Measurements from ENCODE around the gene PLXNA1.
A peak's percentile ranks its signal among the peaks of the same experiment; 100 is the strongest.

The PLXNA1 gene
- 27.3 to 51.8 (median 39.6) reads per million in 4 donors for total RNA-seq

- DNase-seq: peak; percentile 82 to 91 (median 86)
Measured at GRCh38 chr3:126982471-126983175, at the start of gene PLXNA1. Gene PLXNA1 (plus strand): TSS chr3:126983115. CDS start chr3:126988594, 5,479 bp downstream.

DNA sequence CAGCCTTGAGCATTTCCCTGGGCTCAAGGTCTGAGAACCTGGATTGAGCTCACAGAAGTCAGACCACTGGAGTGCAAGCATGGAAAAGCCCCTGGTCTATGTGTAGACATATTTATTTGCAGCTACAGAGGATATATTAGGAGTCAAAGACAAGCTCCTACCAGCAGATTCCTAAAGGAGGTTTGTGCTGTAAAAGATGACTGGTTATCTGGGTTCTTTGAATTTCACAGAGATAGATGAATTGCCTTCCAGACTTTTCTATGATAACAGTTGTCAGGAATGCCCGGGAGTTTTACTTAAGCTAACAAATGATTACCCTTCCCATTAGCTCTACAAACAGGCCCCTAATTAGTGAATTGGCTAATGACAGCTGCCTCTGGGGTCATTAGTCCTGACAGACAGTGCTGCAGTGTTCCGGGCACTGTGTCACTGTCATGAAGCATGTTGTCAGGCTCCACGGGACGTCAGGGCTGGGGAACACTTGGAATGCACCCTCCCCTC, 48.8 kb upstream of the PLXNA1 start:
- no peak for DNase-seq

DNA sequence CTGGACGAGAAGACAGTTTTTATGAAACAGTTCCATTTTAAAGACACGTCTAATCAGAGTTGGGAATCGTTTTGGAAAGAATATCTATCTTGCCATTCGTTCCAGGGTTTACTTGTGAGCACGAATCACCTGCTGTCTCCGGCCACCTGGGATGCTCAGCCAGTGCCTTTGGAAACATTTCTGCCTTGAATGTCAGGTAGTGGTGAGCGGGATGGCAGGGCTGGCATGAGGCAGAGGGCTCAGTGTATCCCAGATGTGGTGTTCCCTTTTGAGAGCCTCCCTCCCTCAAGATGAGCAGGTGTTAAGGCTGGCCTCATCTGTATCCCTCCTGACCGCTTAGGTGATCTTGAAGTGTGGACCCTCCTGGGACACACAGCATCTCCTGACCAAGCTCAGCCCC, 47.9 kb upstream of the PLXNA1 start:
- DNase-seq: no peak

DNA sequence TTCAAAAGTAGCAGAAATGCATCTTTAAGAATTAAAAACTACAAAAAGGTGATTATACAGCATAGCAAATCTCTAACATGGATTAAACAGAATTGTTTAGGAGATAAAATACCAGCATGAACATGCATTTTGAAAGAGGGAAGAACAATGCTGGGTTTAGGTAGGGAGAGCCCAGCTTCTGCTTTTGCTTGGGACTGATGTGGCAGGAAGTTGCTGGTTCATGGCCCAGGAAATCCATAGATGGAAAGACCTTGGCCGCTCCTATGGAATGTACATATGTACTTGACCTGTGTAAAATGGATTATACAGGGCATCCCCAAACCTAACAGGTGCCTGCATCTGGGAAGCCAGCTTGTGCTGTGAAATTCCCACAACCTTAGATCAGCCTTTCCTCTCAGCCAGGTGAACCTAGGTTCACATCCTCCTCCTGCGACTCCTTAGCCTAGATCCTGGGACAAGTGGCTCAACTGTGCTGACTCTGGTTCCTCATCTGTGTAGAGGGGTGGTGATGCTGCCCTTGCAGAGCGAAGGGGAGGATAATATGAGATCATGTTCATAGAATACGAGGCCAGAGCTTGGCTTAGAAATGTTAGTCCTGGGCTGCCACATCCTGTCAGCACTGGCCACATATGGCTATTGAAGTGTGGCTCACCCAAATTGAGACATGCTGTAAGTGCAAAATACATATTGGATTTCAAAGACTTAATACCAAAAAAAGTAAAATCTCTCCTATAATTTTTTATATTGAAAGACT, 47.0 kb upstream of the PLXNA1 start:
- DNase-seq: no peak

DNA sequence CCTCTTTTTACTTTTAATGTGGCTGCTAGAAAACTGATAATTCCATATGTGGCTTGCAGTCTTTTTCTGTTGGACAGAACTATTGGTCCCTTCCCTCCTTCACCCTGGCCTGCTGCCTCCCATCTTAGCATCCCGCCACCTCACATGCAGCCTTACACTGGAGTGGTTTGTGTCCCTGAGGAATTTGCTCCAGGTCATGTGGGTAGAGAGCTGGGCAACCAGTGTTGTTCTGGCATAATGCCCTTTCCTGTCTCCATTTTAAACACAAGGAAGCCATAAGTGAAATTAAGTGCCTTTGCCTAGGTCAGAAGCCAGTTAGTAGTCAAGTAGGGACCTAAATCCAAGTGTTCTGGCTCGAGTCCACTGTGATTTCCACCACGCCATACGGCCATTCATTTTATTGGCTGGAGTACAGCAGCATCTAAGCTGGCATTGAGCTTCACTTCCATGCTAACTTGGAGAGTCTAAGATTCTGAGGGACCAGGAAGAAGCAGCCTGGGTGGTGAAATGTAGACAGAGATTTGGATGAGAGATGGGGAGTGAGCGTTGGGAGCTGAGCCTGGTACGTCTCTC, 46.0 kb upstream of the PLXNA1 start:
- DNase-seq: no peak

DNA sequence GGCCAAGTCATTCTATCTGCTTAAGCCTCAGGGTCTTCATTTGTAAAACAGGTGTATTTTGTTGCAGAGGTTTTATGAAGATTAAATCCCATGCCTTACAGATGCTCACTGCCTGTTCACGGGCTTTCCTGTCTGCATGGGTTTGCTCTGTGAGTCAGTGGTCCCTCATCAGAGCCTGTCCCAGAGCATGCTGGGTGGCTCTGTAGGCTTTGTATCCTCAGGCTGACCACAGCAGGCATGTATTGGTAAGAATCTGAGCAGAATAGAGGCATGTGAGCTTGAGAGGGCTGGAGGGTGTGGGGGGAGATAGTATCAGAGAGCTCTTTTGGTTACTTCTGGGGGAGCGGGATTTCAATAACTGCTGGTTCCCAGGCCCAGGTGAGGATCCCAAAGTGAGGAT, 45.4 kb upstream of the PLXNA1 start:
- DNase-seq: no peak

GRCh38 chr3:126937973-126938372, 44.9 kb upstream of the PLXNA1 start:
- DNase-seq: no peak

GRCh38 chr3:126938520-126939337, 44.2 kb upstream of the PLXNA1 start:
- DNase-seq: no peak

GRCh38 chr3:126939338-126939718, 43.6 kb upstream of the PLXNA1 start:
- no peak for DNase-seq

GRCh38 chr3:126939733-126940132, 43.2 kb upstream of the PLXNA1 start:
- DNase-seq: no peak

GRCh38 chr3:126941721-126942270, 41.1 kb upstream of the PLXNA1 start:
- DNase-seq: no peak

DNA sequence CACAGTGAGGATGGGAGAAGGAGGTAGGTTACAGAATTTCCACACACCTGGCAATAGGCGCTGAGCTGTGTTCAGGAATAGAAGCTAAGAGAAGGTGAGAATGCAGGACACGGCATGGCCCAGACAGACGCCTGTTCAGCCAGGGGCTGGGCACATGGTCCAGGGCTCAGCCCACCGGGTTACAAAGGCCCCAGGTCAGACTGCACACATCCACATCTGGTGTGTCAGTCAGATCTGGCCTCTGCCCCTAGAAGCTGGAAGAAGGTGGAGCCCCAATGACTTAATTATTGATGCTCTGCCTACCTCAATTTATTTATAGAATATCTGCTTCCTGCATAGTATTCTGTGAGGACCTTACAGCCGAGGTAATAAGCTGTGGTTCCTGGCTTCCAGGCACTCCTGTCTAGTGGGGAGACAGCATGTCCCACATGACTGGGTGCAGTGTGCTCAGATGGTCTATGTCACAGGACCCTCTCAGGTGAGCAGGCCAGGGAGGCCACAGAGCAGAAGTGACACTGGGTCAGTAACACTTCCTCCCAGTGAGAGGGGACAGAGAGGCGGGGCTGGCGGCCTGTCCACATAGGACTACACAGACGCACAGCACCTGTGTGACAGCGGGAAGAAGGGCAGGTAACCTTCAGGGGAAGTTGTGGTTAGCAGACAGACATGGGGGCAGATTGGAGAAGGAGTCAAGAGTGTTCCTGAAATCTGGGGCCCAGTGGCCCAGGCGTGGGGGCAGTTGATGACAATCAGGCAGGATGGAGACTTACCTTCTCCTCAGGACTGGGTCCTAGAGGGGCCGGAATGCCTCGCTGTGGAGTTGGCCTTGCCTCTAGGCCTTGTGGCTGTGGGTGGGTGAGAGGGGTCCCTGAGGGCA, 38.6 kb upstream of the PLXNA1 start:
- no peak for DNase-seq

GRCh38 chr3:126945171-126945721, 37.7 kb upstream of the PLXNA1 start:
- no peak for DNase-seq

DNA sequence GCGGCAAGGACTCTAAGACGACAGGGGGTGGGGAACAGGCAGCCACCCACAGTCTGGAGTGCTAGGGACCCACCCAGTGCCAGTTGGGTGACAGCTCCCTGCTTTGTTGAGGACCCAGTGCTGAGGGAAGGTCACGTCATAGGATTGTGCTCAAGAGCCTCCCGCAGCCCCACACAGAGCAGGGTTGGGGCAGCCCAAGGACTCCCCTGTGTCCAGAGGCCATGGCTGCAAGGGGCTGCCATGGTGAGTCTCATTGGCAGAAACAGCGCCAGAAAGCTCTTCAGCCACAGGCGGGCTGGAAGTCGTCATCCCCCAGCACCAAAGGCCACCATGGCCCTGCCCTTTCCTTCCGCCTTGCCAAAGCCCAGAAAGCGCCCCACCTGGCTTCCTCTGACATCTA, 37.0 kb upstream of the PLXNA1 start:
- DNase-seq: no peak

DNA sequence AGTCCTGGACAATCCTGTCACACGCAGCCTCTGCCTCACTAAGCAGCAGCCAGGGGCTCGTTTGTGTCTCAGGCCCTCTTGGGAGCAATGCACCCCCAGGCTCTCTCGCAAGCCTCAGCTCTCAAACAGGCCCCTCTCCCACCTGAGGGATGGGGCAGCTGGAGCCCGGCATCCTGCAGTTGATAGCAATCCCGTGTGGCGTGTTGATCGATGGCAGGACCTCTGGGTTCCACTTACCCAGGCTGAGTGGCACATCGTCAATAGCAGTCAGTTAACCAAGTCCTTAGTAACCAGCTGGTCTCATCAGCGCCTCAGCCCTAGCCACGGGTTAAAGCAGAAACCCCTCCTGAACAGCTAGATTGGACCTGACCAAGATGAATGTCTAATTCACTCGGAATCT, 36.5 kb upstream of the PLXNA1 start:
- no peak for DNase-seq

DNA sequence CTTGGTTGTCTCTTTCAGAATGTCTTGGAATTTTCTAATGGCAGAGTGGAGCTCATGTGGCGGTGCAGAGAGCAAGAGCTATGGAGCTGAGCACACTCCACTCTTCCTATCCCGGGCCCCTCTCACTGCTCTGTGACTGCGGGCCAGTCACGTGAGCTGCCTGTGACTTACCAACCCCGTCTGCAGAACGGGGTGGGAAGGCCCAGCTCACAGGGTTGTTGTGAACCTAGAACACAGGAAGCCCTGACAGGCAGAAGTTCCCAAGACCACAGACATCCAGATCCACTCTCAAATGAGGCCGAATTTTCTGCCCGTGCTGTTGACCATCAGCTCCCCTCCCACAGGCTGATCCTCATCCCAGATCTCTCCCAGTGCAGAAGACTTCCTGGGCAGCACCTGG, 35.5 kb upstream of the PLXNA1 start:
- no peak for DNase-seq

DNA sequence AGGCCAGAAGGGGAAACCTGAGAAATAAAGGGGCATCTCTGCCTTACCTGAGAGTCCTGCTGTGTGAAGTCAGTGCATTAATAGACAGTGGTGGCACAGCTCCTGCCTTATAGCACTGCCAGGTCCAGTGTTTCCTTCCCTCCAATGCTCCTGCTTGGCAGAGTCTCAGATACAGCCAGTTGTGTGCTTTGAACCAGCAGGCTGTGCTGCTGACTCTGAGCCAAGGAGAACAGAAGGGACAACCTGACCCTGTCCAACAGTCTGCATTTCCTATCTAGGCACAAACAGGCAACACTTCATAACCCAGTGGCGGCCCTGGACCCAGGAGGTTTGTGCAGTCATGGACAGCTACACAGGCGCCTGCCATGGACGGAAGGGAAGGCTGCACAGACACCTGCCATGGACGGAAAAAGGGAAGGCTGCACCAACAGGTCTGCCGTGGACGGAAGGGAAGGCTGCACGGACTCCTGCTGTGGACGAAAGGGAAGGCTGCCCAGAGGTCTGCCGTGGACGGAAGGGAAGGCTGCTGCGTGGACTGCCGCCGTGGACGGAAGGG, 33.9 kb upstream of the PLXNA1 start:
- no peak for DNase-seq

DNA sequence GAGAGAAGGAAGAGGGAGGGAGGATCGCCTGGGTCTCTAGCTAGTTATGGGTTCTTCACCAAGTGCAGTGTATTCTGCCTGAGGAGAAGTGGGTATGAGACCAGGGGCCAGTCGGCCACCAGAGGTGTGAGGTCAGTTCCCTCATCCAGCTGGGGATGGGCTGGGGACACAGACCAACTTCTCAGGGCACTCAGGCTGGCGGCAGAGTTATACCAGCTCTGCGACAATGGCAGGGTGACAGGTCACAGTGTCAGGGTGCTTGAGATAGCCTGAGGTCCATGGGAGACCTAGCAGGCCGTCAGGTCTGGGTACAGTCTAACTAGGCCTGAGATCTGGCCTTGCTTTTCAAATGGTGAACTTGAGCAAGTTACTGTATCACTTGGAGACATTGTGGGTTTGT, 31.4 kb upstream of the PLXNA1 start:
- no peak for DNase-seq

GRCh38 chr3:126952261-126952982, 30.5 kb upstream of the PLXNA1 start:
- no peak for DNase-seq

GRCh38 chr3:126952983-126953660, 29.8 kb upstream of the PLXNA1 start:
- DNase-seq: no peak
